Ovary (tissue), 9 donors: ENCODE results near the gene TBX1. TPM values are rescaled to one million over a fixed set of nuclear protein-coding genes. Genes with fewer than 3 reads are reported as not detected.

Experiments used
- DNase-seq, 5 donors: peaks; one replicate each; pipeline ENCODE4 v3.0.0-alpha.2; 2019 to 2020
- H3K27ac ChIP-seq, 2 donors: fragments of 200-600 bp; one replicate each; pipeline versions ENCODE4 v1.5.1 to v1.8.0; 2019 to 2022
- H3K27me3 ChIP-seq: fragments of 200-600 bp; one replicate; pipeline ENCODE4 v1.8.0; 2022
- H3K36me3 ChIP-seq: fragments of 200-600 bp; sonication (generic); one replicate; pipeline ENCODE4 v1.5.1; 2019
- H3K4me1 ChIP-seq: one replicate; pipeline ENCODE4 v1.8.1; 2013; ENCODE audit warnings: mild to moderate bottlenecking, moderate library complexity; ENCODE audit not compliant: insufficient read depth
- H3K4me3 ChIP-seq: fragments of 200-600 bp; sonication (generic); one replicate; pipeline ENCODE4 v1.5.1; 2017
- H3K9me3 ChIP-seq, 2 donors: fragments of 200-600 bp in 1 of 2; sonication (generic) in 1 of 2; one replicate each; pipeline versions ENCODE4 v1.5.1 to v1.8.1; 2013 to 2019; ENCODE audit warnings: mild to moderate bottlenecking in 1 of 2, moderate library complexity in 1 of 2
- EP300 ChIP-seq: sonication (generic); formaldehyde crosslinking; IDR thresholded peaks from one replicate; pipeline ENCODE4 v1.6.1; 2017; ENCODE audit warnings: antibody characterized with exemption
- POLR2A ChIP-seq: fragments of 450-650 bp; IDR thresholded peaks from one replicate; pipeline ENCODE4 v1.6.1; 2017; ENCODE audit warnings: antibody characterized with exemption, mild to moderate bottlenecking, moderate library complexity
- WGBS, 3 donors: extraction: QIAGEN DNeasy Blood & Tissue Kit in 1 of 3; methylation state at CpG; one replicate each; pipeline versions ENCODE4 v1.1.5 to v1.1.7; 2013 to 2017; 5-methylcytosine and 5-hydroxymethylcytosine counted together
- intact Hi-C, 4 donors: fragments of 100-400 bp; cut with DNase I; formaldehyde crosslinking; loops; one replicate each; pipeline versions ENCODE4 v1.11.0 to v1.15.1; 2022 to 2023
- polyA plus RNA-seq, 2 donors: library from polyadenylated mRNA; stranded (reverse); fragments of 200-250 nt in 1 of 2; fragments of 350-450 nt in 1 of 2; fragmentation: Illumina TruSeq in 1 of 2; extraction: RNeasy Lipid Tissue Mini Kit (QIAGEN cat#74804) in 1 of 2; gene quantifications; one replicate each; pipeline ENCODE4 v1.2.3, GENCODE V29; 2013 to 2014
- total RNA-seq, 7 donors: library from RNA; depleted of rRNA in 2 of 7; stranded (reverse); fragments of >200 nt in 2 of 7; fragmentation: NEBNext Ultra II Directional in 3 of 7; extraction: Animal tissue kit (Norgen Biotek cat#: 25700) in 3 of 7; gene quantifications; one replicate each; pipeline versions ENCODE4 v1.1.0 to v1.2.4, GENCODE V29; 2016 to 2023
- TF ChIP-seq, protein P1 (sequence below), 3 donors: fragments of 450-650 bp in 2 of 3; fragments of 200-600 bp in 1 of 3; IDR thresholded peaks; one replicate each; pipeline versions ENCODE4 v1.5.1 to v1.8.0; 2016 to 2022; ENCODE audit warnings: antibody characterized with exemption in 3 of 3, mild to moderate bottlenecking in 1 of 3
- donor health status: DM: no; HTN: no; CAD: no; lungs with moderate emphysema.
- donor health status: DM: no; HTN: no; CAD: no.
- donor health status: Bipolar disorder and iron deficiency.
- donor health status: DM: yes; HTN: yes; CAD: no.
- donor health status: DM: no; HTN: no; CAD: no.
- donor health status: DM: yes; HTN: yes; CAD: no.

The TBX1 gene
- total and polyA plus RNA-seq, 9 donors = 1.2 to 23.8 (median 2.9) TPM; not detected in 1

DNA sequence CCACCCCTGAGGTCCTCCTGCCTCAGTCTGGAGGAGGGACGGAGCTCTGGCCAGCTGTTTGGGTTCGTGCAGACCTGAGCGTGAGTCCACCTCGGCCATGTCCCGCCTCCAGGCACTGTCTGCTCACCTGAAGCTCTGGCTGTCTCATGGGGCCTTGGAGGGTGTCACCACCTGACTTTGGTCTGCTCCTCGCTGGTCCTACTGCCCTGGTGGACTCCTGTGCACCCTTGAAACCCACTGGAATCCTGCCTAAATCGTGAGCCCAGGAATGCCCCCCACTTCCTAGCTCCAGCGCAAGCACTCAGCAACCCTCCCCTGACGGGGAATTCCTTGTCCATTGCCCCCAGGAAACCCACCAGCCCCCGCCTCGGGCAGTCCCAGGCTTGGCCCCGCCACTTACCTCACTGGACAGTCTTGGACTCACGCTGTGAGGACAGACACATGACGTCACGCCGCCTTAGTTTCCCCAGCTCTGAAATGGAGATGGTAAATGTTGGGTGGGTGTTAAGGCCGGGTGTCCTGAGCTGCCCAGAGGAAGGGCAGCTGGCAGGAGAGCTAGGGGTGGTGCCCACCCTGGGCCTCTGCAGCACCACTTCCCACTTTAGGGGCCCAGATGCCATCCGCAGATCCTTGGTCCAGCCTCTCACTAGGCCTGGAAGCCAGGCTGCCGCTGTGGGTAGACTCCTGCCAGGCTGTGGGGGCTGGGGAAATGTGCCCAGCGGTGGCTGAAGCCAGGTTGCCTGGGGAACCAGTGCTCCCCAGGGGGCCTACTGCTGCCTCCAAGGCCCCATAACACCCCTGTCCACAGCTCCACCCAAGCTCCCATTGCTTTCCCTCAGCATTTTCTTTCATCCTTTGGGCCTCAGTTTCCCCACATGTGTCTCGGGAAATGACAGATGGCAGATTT, 18.2 kb upstream of the TBX1 start:
- H3K4me3 ChIP-seq = no peak overlapping the region
- intact Hi-C loops = no loop called here
- H3K36me3 ChIP-seq = no peaks in the 10 kb centered on the region
- H3K27ac ChIP-seq = no peak overlapping the region
- H3K4me1 ChIP-seq = no peaks in the 10 kb centered on the region
- H3K9me3 ChIP-seq = no peaks in the 10 kb centered on the region
- WGBS, 3 donors = 90 to 91% (median 91%) methylated on average over 21 of the region's 21 CpGs
- no peaks in the 10 kb centered on the region for H3K27me3 ChIP-seq
- DNase-seq = no peak
- TF ChIP-seq EP300 (no peak), POLR2A (no peak)
- TF ChIP-seq, protein P1, sequence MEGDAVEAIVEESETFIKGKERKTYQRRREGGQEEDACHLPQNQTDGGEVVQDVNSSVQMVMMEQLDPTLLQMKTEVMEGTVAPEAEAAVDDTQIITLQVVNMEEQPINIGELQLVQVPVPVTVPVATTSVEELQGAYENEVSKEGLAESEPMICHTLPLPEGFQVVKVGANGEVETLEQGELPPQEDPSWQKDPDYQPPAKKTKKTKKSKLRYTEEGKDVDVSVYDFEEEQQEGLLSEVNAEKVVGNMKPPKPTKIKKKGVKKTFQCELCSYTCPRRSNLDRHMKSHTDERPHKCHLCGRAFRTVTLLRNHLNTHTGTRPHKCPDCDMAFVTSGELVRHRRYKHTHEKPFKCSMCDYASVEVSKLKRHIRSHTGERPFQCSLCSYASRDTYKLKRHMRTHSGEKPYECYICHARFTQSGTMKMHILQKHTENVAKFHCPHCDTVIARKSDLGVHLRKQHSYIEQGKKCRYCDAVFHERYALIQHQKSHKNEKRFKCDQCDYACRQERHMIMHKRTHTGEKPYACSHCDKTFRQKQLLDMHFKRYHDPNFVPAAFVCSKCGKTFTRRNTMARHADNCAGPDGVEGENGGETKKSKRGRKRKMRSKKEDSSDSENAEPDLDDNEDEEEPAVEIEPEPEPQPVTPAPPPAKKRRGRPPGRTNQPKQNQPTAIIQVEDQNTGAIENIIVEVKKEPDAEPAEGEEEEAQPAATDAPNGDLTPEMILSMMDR (IDR thresholded peaks at IDR 0.05) = no peak

DNA sequence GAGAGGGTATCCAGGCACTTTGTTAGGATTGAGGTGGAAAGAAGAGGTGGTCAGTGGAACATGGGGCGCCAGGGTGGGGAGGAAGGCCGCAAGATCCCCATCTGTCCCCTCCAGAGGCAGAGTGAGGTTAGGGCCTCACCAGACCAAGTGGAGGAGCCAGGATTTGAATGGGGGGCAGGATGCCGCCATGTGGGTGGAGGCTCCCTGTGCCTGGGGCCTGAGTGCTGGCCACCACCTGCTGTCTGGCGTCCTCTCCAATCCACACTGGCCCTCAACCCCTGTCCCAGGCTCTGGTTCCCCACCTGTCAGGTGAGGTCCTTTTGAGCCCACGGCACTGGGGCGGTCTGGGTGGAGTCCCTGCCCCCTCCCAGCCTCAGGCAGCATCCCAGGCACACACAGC, 17.5 kb upstream of the TBX1 start:
- Histone ChIP-seq H3K27ac (no peak overlapping the region), H3K27me3 (no peaks in the 10 kb centered on the region), H3K4me3 (no peak overlapping the region), H3K9me3 (no peaks in the 10 kb centered on the region), H3K36me3 (no peaks in the 10 kb centered on the region), H3K4me1 (no peaks in the 10 kb centered on the region)
- TF ChIP-seq, protein P1 (IDR thresholded peaks at IDR 0.05) = no peak
- TF ChIP-seq EP300 = no peak
- no peak for TF ChIP-seq POLR2A
- DNase-seq = no peak
- 82 to 97% (median 94%) methylated on average over 6 of the region's 6 CpGs for WGBS, 3 donors
- intact Hi-C loops = no loop called here

DNA sequence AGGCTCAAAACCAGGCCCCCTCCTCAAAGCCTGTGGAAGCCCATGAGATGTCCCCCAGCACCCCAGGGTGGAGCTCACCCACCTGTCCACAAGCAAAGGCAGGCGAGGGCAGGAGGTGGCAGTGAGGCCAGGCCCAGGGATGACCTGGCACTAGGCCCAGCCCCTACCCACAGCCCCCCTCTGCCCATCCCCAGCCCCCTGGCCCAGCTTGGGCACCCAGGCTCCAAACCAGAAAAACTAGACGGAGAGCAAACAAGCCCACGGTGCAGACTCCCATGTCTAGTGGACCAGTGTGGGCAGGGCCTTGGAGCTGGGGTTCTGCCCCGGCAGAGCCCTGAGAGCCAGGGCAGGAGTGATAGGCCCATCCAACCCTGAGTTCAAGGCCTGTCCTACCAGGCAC, 16.9 kb upstream of the TBX1 start:
- H3K4me1 ChIP-seq = no peaks in the 10 kb centered on the region
- H3K4me3 ChIP-seq = no peak overlapping the region
- no peaks in the 10 kb centered on the region for H3K9me3 ChIP-seq
- no peak overlapping the region for H3K27ac ChIP-seq
- intact Hi-C loops = no loop called here
- no peaks in the 10 kb centered on the region for H3K36me3 ChIP-seq
- no peak for DNase-seq
- H3K27me3 ChIP-seq = no peaks in the 10 kb centered on the region
- 76 to 88% (median 82%) methylated on average over 4 of the region's 4 CpGs for WGBS, 3 donors
- no peak for TF ChIP-seq EP300
- TF ChIP-seq, protein P1 (IDR thresholded peaks at IDR 0.05) = no peak
- TF ChIP-seq POLR2A = no peak

DNA sequence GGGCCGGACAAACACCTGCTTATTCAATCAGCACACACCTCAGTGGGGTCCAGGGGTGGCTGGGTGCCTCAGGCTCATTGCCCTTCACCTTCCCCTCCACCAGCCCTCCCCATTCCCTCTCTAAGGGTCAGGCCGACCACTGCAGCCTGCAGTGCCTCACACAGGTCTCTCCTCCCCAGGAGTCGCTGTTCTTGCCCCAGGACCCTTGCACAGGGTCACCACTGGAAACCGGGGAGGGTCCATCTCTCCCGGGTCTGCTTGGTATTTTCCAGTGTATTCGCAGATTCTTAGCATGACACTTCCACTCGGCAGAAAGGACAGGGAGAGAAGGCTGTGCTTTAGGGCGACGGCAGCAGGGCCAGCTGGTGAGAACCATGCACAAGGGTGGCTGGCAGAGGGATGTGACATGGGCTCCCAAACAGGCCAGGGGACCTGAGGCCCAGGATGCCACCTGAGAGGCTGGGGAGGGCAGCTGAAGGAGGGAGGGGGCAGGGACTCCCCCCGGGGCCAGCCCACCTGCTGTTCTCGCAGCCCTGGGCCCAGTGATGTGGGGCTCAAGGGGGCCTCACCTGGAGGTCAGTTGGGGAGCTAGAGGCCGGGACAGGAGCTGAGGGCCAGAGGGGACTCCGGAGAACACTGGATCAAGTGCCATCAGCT, 16.1 kb upstream of the TBX1 start:
- intact Hi-C loops = no loop called here
- Histone ChIP-seq H3K36me3 (no peaks in the 10 kb centered on the region), H3K9me3 (no peaks in the 10 kb centered on the region), H3K4me3 (no peak overlapping the region), H3K27ac (no peak overlapping the region), H3K27me3 (no peaks in the 10 kb centered on the region), H3K4me1 (no peaks in the 10 kb centered on the region)
- WGBS, 3 donors = 76 to 82% (median 82%) methylated on average over 13 of the region's 13 CpGs
- no peak for DNase-seq
- TF ChIP-seq EP300 (no peak), POLR2A (no peak)
- TF ChIP-seq, protein P1 (IDR thresholded peaks at IDR 0.05) = no peak
